OCI-LY3 (cell line): Measurements from ENCODE around the gene NCCRP1.

Experiments used
- H2AFZ ChIP-seq: fragments of 200-600, 300-600 bp; shearing (Covaris generic); 2 replicates; pipeline ENCODE4 v1.6.0; 2014; ENCODE audit warnings: antibody characterized with exemption, low read depth, low read length
- H3K27ac ChIP-seq: fragments of 200-600, 300-600 bp; sonication (generic); 2 replicates; pipeline ENCODE4 v1.5.1; 2014; ENCODE audit warnings: mild to moderate bottlenecking, low read length, moderate library complexity, mixed read lengths
- H3K27me3 ChIP-seq: fragments of 200-600, 300-600 bp; sonication (generic); 2 replicates; pipeline ENCODE4 v1.6.1; 2014; ENCODE audit warnings: low read depth, low read length, mixed read lengths
- H3K36me3 ChIP-seq: fragments of 200-600, 300-600 bp; sonication (generic); replicated peaks from 2 replicates; pipeline ENCODE3; 2014; ENCODE audit warnings: low read depth, low read length, mixed read lengths
- H3K4me1 ChIP-seq: fragments of 300-600, 200-600 bp; sonication (generic); 2 replicates; pipeline ENCODE4 v1.6.1; 2014; ENCODE audit warnings: low read length, mixed read lengths
- H3K4me2 ChIP-seq: fragments of 200-600, 300-600 bp; sonication (generic); 2 replicates; pipeline ENCODE4 v1.6.1; 2014; ENCODE audit warnings: low read length, mixed read lengths
- H3K4me3 ChIP-seq: fragments of 300-600, 200-600 bp; sonication (generic); 2 replicates; pipeline ENCODE4 v1.5.1; 2014; ENCODE audit warnings: antibody characterized with exemption, mild to moderate bottlenecking, low read length, moderate library complexity
- H3K79me2 ChIP-seq: fragments of 300-600, 200-600 bp; shearing (Covaris generic); 2 replicates; pipeline ENCODE4 v1.6.1; 2014; ENCODE audit warnings: mild to moderate bottlenecking, low read length, mixed read lengths
- H3K9ac ChIP-seq: fragments of 300-600, 200-600 bp; shearing (Covaris generic); 2 replicates; pipeline ENCODE4 v1.6.0; 2014; ENCODE audit warnings: mild to moderate bottlenecking, low read length, moderate library complexity
- H3K9me3 ChIP-seq: fragments of 200-600, 300-600 bp; shearing (Covaris generic); 2 replicates; pipeline ENCODE4 v1.6.1; 2014; ENCODE audit warnings: low read length, mixed read lengths; ENCODE audit not compliant: insufficient read depth
- H4K20me1 ChIP-seq: fragments of 200-600, 300-600 bp; sonication (generic); 2 replicates; pipeline ENCODE4 v1.6.1; 2016; ENCODE audit warnings: low read length, mixed read lengths; ENCODE audit not compliant: insufficient read depth
- EZH2phosphoT487 ChIP-seq: fragments of 200-600 bp; shearing (Covaris generic); IDR thresholded peaks from 2 replicates; pipeline ENCODE4 v1.6.1; 2018; ENCODE audit warnings: antibody characterized with exemption, mixed run types, low read depth
- TF ChIP-seq, protein P1 (sequence below): fragments of 200-600, 300-600 bp; sonication (generic); IDR thresholded peaks from 2 replicates; pipeline ENCODE4 v1.5.1; 2014; ENCODE audit warnings: antibody characterized with exemption, low read length, low read depth

The NCCRP1 gene

DNA sequence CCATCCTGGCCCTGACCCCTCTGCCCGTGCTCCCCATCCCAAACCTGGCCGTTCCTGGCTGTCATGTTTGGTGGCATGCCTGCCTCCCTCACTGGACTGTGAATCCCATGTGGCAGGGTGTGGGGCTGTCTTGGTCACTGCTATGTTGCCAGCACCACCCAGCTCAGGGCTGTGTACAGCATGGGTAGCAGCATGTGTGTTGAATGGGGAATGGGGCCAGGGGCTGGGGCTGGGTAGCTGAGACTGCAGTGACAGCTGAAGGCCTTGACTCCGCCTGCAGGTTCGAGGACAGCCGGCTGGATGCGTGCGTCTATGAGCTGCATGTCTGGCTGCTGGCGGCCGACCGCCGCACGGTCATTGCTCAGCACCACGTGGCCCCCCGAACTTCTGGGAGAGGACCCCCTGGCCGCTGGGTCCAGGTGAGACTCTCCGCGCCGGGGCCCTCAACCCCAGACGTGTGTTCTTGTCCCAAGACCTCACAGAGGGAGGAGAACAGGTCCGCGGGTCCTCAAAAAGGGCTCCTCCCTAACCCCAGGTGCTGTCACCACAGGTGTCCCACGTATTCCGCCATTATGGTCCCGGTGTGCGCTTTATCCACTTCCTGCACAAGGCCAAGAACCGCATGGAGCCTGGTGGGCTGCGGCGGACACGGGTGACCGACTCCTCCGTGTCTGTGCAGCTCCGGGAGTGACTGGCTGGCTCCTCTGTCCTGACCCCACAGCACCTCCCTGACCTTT, 3.5 kb downstream of the NCCRP1 start:
- H3K9ac ChIP-seq = no peak overlapping the region
- H3K4me3 ChIP-seq = no peak overlapping the region
- H3K9me3 ChIP-seq = no peaks in the 10 kb centered on the region
- no peaks in the 10 kb centered on the region; the same call in 1 of the 2 replicates for H3K4me1 ChIP-seq
- H3K27me3 ChIP-seq = peaks cover 2% of the 10 kb centered on the region
- TF ChIP-seq, protein P1, sequence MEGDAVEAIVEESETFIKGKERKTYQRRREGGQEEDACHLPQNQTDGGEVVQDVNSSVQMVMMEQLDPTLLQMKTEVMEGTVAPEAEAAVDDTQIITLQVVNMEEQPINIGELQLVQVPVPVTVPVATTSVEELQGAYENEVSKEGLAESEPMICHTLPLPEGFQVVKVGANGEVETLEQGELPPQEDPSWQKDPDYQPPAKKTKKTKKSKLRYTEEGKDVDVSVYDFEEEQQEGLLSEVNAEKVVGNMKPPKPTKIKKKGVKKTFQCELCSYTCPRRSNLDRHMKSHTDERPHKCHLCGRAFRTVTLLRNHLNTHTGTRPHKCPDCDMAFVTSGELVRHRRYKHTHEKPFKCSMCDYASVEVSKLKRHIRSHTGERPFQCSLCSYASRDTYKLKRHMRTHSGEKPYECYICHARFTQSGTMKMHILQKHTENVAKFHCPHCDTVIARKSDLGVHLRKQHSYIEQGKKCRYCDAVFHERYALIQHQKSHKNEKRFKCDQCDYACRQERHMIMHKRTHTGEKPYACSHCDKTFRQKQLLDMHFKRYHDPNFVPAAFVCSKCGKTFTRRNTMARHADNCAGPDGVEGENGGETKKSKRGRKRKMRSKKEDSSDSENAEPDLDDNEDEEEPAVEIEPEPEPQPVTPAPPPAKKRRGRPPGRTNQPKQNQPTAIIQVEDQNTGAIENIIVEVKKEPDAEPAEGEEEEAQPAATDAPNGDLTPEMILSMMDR = no peak
- no peak for TF ChIP-seq EZH2phosphoT487
- no peak overlapping the region for H3K4me2 ChIP-seq
- no peaks in the 10 kb centered on the region for H4K20me1 ChIP-seq
- no peak overlapping the region for H2AFZ ChIP-seq
- H3K27ac ChIP-seq = no peak overlapping the region
- H3K36me3 ChIP-seq = no peaks in the 10 kb centered on the region
- no peaks in the 10 kb centered on the region for H3K79me2 ChIP-seq

DNA sequence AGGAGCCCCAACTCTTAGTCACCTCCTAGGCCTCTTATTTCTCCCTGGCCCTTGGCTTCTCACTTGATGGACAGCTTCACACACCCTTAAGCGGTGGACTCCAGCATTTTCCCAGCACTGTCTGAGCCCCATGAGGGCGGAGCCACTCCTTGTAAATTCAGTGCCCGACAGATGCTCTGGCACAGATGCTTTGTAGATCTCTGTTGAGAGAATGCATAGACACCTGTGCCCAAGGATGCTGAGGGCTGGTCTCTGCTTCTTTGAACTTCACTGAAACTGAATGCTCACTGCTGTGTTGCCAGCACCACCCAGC, 4.0 kb downstream of the NCCRP1 start:
- Histone ChIP-seq H3K36me3 (no peaks in the 10 kb centered on the region), H2AFZ (no peak overlapping the region), H3K9me3 (no peaks in the 10 kb centered on the region), H4K20me1 (no peaks in the 10 kb centered on the region), H3K4me3 (no peak overlapping the region), H3K4me1 (no peaks in the 10 kb centered on the region; the same call in 1 of the 2 replicates), H3K27ac (no peak overlapping the region), H3K79me2 (no peaks in the 10 kb centered on the region), H3K4me2 (no peak overlapping the region), H3K27me3 (no peaks in the 10 kb centered on the region), H3K9ac (no peak overlapping the region)
- no peak for TF ChIP-seq EZH2phosphoT487
- TF ChIP-seq, protein P1 = no peak

DNA sequence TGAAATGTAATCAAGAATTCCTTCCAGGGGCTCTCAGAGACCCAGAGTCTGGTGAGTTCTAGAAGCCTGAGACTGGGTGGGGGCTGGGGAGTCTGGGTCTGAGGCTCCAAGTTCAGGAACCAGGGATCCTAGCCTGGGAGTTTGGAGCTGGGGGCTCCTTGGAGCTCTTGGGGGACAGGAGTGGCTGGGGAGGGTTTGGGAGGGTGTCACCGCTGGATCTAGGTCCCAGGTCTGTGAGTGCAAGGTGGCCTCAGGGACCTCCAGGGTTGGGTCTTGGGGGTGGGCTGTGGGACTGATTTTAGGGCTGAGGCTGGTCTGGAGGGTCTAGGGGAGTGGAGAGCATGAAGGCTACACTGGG, 6.2 kb downstream of the NCCRP1 start:
- no peaks in the 10 kb centered on the region for H4K20me1 ChIP-seq
- H3K4me1 ChIP-seq = no peaks in the 10 kb centered on the region
- no peaks in the 10 kb centered on the region for H3K9me3 ChIP-seq
- no peaks in the 10 kb centered on the region for H3K27me3 ChIP-seq
- H3K4me2 ChIP-seq = no peak overlapping the region
- H3K36me3 ChIP-seq = no peaks in the 10 kb centered on the region
- no peak overlapping the region for H3K9ac ChIP-seq
- H2AFZ ChIP-seq = no peak overlapping the region
- H3K27ac ChIP-seq = no peak overlapping the region
- H3K79me2 ChIP-seq = no peaks in the 10 kb centered on the region
- TF ChIP-seq, protein P1 = no peak
- TF ChIP-seq EZH2phosphoT487 = no peak
- no peak overlapping the region for H3K4me3 ChIP-seq

DNA sequence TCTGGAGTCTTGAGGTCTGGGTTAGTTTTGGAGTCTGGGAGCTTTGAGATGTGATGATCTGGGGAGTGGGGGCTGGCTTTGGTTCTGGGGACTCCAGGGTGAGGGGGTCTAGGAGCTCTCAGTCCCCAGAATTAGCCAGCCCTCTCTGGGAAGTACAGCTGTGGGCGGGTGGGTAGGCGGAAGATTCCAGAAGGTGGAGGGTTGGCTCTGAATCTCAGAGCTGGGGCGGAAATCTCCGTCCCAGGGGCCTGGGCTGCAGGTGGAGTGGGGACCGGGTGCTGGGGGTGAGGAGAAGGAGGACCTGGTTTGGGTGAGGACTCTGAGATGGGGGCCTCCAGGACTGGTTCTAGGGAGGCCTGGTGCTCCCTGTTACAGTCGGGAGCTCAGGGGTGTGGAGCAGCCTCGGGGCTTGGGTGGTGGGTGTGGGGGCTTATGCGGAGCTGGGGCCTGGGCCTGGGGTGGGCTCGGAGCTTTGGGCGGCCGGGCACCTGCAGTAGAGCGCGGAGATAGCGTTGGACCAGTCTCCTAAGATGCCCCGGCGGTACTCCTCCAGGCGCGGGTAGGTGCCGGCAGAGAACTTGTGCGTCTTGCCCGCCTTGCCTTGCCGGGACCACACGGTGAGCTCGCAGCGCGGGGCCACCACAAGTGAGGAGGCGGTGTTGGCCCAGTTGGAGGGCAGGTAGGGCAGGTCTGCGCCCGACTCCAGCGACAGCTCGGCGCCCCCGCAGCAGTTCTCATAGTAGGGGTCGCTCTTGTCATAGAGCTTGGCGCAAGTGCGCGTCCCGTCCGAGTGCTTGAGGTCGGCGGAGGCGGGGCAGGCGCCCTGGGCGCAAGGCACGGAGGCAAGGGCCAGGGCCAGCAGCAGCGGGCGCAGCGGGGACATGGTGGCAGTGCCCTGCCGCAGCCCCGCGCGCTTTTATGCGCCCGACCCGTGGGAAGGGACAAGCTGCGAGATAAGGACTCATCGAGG, 6.9 kb downstream of the NCCRP1 start, which contains the start of gene SYCN:
SYCN (minus strand) TSS at position 892 of the 970 bp plus-strand sequence; CDS start at position 883, 9 bp downstream.
- no peaks in the 10 kb centered on the region for H4K20me1 ChIP-seq
- H3K36me3 ChIP-seq = no peaks in the 10 kb centered on the region
- no peak within 1 kb of the TSS for H3K27ac ChIP-seq
- TF ChIP-seq EZH2phosphoT487 = no peak
- TF ChIP-seq, protein P1 = no peak
- H3K4me2 ChIP-seq = no peak within 1 kb of the TSS
- no peaks in the 10 kb centered on the region for H3K9me3 ChIP-seq
- no peaks in the 10 kb centered on the region for H3K4me1 ChIP-seq
- H2AFZ ChIP-seq = no peak within 1 kb of the TSS
- H3K9ac ChIP-seq = no peak within 1 kb of the TSS
- peaks cover 4% of the 10 kb centered on the region; the same call in 1 of the 2 replicates for H3K27me3 ChIP-seq
- no peak within 1 kb of the TSS for H3K4me3 ChIP-seq
- no peaks in the 10 kb centered on the region for H3K79me2 ChIP-seq
